T follicular helper cell (primary cell): ENCODE data around the gene ALG5.

Experiments used
- DNase-seq: peaks from one replicate; pipeline ENCODE4 v3.0.0-alpha.2; 2020; ENCODE audit warnings: low read depth

The ALG5 gene

DNA sequence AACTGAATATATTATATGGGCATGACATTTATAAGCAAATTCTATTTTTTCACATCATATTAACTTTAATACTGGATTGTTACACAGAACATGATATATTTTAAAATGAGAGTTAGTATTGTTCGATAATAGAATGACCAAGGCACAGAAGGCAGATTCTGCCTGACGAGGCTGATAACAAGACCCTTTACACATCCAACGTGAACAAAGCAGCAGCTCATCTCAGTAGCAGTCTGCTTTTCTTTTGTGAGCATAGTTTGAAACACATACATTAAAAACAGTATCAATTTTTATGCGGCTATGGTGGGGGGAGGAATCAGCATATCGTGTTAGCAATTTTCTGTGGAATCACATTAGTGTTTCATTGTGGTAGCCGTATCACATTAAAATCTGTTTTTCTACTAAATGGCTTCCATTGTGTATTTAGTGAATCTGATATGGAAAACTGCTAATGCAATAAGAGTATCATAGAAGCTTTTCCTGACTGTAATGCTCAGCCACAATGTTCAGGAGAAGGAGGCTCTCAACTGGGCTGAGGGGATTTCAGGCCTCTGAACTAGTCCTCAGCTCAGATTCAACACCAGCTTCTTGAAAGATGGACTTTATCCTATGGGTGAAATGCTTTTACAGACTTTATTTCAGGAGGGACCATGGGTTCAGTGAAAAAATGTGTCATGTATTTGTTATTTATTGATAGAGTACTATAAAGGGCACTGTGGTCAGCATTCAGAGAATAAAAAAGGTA is 83.1 kb downstream of the ALG5 start:
- DNase-seq: no peak

GRCh38 chr13:36915106-36915505 is 84.0 kb downstream of the ALG5 start:
- no peak for DNase-seq

DNA sequence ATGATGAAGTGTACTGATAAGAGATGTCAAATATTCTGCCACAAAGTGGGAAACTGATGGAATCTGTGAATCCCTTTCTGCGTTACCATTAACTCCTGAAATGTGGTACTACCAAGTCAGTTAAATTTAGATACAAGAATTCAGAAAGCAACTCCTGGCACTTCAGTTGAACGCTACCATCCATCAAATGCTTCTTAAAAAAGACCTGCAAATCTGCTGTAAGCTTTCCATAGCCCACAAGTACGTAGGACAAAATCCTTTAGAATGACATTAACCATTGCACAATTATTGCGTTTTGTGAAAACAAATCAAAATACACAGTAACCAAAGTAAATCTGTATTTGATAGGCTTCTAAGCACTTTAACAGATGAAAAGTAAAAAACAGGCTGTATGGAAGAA is 84.5 kb downstream of the ALG5 start:
- no peak for DNase-seq

DNA sequence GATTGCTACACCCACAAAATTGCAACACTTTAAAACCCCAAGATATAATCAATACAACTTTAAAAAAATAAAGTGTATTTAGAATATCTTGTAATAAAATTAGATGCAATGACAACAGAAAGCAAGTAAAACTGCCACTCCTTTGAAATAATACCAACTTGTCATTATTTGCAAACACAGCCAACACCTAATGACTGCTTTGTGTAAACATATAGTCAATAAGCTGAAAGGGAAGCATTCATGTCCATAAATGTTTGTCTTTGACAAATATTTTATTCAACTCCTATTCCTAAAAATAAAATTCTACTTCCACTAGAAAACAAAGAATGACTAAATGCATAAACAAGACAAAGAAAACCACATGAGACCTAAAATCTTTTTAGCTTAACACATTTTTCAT is 85.7 kb downstream of the ALG5 start:
- DNase-seq: no peak

DNA sequence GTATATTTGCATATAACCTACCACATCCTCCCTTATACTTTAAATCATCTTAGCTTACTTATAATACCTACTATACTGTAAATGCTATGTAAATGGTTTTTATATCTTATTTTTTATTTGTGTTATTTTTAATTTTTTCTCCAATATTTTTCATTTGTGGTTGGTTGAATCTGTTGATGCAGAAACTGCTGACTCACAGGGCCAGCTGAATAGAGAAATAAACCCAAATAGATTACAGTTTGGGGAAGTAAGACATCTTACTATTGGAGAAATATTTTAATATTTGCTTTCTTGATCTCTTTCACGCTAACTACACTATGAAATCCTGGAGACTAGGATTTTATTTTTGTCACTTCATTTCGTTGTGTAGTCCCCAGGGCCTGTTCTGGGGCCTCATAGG is 86.2 kb downstream of the ALG5 start:
- no peak for DNase-seq

DNA sequence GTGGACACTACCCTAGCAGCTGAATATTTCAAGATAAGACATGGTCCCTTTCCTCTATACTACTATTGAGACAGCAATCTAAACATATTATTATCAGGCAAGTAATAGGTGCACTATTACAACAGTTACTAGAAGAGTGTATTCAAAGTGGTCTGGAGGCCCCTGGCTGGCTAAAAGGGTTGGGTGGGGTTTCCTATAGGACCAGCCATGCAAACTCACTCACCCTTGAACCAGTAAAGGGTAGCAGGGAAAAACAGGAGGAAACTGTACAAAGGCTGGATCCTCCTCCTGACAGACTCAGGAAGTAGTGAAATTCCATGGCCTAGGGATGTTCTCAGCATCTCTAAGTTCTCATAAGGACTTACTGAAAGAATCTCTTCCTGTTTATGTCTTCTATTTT is 86.8 kb downstream of the ALG5 start:
- no peak for DNase-seq

DNA sequence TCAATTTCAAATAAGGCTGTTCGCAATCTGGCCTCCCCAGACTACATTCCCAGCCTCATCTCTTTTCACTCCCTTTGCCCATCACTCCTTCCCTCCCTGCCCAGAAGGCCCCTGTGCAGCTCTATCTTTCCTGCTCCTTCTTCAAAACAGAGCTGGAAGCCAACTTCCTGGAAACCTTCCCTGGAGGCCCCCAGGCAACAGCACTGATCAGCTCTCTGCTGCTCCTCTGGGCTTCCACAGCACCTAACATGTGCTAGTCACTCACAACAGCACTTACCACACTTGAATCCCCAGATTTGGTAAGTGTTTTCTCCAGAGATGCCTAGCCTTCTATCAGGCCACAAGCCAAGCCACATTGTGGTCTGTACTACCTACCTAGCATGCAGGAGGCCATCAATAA is 88.6 kb downstream of the ALG5 start:
- no peak for DNase-seq

DNA sequence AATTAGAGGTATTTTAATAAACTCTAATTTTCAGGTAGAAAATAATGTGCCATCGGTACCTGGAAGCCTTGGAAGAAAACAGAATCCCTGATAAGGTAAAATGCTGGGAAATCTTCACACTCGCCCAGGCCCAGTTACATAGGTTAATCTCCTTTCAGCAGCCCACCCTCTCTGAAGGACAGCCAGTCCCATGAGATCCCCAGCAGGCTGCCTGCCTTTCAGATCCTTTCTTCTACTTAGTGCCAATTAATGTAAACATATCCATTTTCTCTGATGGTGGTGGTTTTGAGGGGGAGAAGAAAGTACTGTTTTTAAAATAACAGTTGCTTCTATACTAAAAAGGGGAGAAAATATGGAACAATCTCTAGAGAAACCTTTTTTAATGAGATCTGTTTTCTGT is 91.3 kb downstream of the ALG5 start:
- DNase-seq: no peak

DNA sequence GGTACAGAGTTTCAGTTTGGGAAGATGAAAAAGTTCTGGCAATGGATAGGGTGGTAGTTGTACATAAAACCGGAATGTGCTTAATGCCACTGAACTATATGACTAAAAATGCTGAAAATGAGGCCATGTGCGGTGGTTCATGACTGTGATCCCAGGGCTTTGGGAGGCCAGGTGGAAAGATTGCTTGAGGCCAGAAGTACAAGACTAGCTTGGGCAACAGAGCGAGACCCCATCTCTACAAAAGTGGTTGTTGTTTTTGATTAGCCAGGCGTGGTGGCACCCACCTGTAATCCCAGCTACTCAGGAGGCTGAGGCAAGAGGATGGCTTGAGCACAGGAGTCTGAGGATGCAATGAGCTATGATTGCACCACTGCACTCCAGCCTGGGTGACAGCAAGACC is 91.9 kb downstream of the ALG5 start:
- no peak for DNase-seq

- no peak for DNase-seq
Observed at GRCh38 chr13:36905944-36906343, 93.2 kb downstream of the ALG5 start.

- DNase-seq: no peak
Observed at GRCh38 chr13:36903925-36904595, 95.1 kb downstream of the ALG5 start.
